H1 (cell line): Measurements from ENCODE around the gene ASTN2. TPM values are rescaled to one million over a fixed set of nuclear protein-coding genes. Genes with fewer than 3 reads are reported as not detected.

Source experiments
- CBX8 ChIP-seq: fragments of 300-800, 300-1000 bp; sonication (generic); IDR thresholded peaks from 2 replicates; pipeline ENCODE4 v1.7.1; 2016; ENCODE audit warnings: low read depth, low read length, borderline replicate concordance
- CHD2 ChIP-seq: IDR thresholded peaks from 2 replicates; pipeline ENCODE4 v1.6.1; 2012; ENCODE audit warnings: low read length, improper control_type of control experiment
- FOSL1 ChIP-seq: IDR thresholded peaks from 2 replicates; pipeline ENCODE4 v1.6.1; 2011; ENCODE audit warnings: mild to moderate bottlenecking, low read depth, low read length, moderate library complexity; ENCODE audit not compliant: insufficient read depth
- SUZ12 ChIP-seq: fragments of 200-600 bp; sonication (generic); IDR thresholded peaks from 2 replicates; pipeline ENCODE4 v1.6.1; 2012; ENCODE audit warnings: mild to moderate bottlenecking, inconsistent platforms, low read length, moderate library complexity, mixed read lengths
- TEAD4 ChIP-seq: IDR thresholded peaks from 2 replicates; pipeline ENCODE4 v1.6.1; 2012; ENCODE audit warnings: low read depth, low read length, inconsistent platforms, mixed read lengths
- polyA plus RNA-seq, 7 experiments: library from polyadenylated mRNA; depleted of rRNA in 3 of 7; stranded (reverse) in 5 of 7; unstranded in 2 of 7; fragments of >200 nt in 5 of 7; fragments of 200-250 nt in 2 of 7; gene quantifications; 1 replicate in 5 of 7; 2 replicates in 1 of 7; 4 replicates in 1 of 7; pipeline versions ENCODE4 v1.2.1 to v1.2.3, GENCODE V29; 2011 to 2013; ENCODE audit warnings: missing spikeins in 2 of 7, mixed read lengths in 2 of 7
- total RNA-seq: library from RNA; stranded (reverse); fragmentation: NEBNext Ultra II Directional; extraction: Animal tissue kit (Norgen Biotek cat#: 25700); gene quantifications from 2 replicates; pipeline ENCODE4 v1.2.1, GENCODE V29; 2021

ASTN2 gene
- total and polyA plus RNA-seq, 2 of the 8 experiments (the other 6 are each of a cell fraction or from before 2014, with no cell fraction given), result 8.2 to 13.7 TPM

- TF ChIP-seq TEAD4 (no peak), CHD2 (no peak), FOSL1 (no peak), SUZ12 (no peak), CBX8 (no peak)
Observed at GRCh38 chr9:116459576-116459975, 955.3 kb downstream of the ASTN2 start (continued).
